ENCODE data around the gene MTHFSD. TPM values are rescaled to one million over a fixed set of nuclear protein-coding genes. Genes with fewer than 3 reads are reported as not detected.

MTHFSD gene
- total and polyA plus RNA-seq, 10 donors, result 9.1 to 32.1 (median 18.0) TPM

- no peaks in the 10 kb centered on the region for H3K9me3 ChIP-seq
- TF ChIP-seq CTCF (IDR thresholded peaks at IDR 0.05 in 8 of 11, conservative IDR thresholded peaks at IDR 0.05 in 3 of 11), result no peak
- no peak for TF ChIP-seq POLR2A (IDR thresholded peaks at IDR 0.05)
- no peak for TF ChIP-seq POLR2AphosphoS5 (IDR thresholded peaks at IDR 0.05)
- DNase-seq, result no peak
- peak overlapping the region; percentile 75 to 92 (median 82) for H3K4me3 ChIP-seq
- H3K27me3 ChIP-seq (replicated peaks in 1 of 7), result peaks cover 0 to 30% (median 0%) of the 10 kb centered on the region in 7 donors
- H3K27ac ChIP-seq, result peak overlapping the region in 6 of 8 donors; percentile 91 to 95 (median 94)
- peaks cover 5 to 34% (median 24%) of the 10 kb centered on the region in 6 donors for H3K4me1 ChIP-seq
- WGBS, 5 donors, result 41 to 62% (median 46%) methylated on average over 16 to 17 of the region's 17 CpGs
- peaks cover 0 to 17% (median 10%) of the 10 kb centered on the region in 6 donors for H3K36me3 ChIP-seq
- intact Hi-C loops (cut with DNase I; ENCODE audit: low total_unique reads), result no loop called here
Observed at GRCh38 chr16:86555704-86556075, 655 bp upstream of the MTHFSD start.

GRCh38 chr16:86554599-86554916 lies 477 bp downstream of the MTHFSD start:
- H3K27ac ChIP-seq, result peak overlapping the region; percentile 85 to 95 (median 93)
- no peak for TF ChIP-seq POLR2A (IDR thresholded peaks at IDR 0.05)
- TF ChIP-seq POLR2AphosphoS5 (IDR thresholded peaks at IDR 0.05), result no peak
- no peak for TF ChIP-seq CTCF (IDR thresholded peaks at IDR 0.05 in 8 of 11, conservative IDR thresholded peaks at IDR 0.05 in 3 of 11)
- 4 to 11% (median 8%) methylated on average over 10 of the region's 10 CpGs for WGBS, 5 donors

GRCh38 chr16:86553356-86553755 lies 1.7 kb downstream of the MTHFSD start:
- peak; percentile 79 for DNase-seq
- intact Hi-C loops (cut with DNase I; ENCODE audit: low total_unique reads), result no loop called here
- H3K4me3 ChIP-seq, result no peak overlapping the region
- H3K27ac ChIP-seq, result no peak overlapping the region
- peaks cover 0 to 41% (median 21%) of the 10 kb centered on the region in 6 donors for H3K36me3 ChIP-seq
- no peak for TF ChIP-seq POLR2AphosphoS5 (IDR thresholded peaks at IDR 0.05)
- no peak for TF ChIP-seq POLR2A (IDR thresholded peaks at IDR 0.05)
- TF ChIP-seq CTCF (IDR thresholded peaks at IDR 0.05 in 8 of 11, conservative IDR thresholded peaks at IDR 0.05 in 3 of 11), result no peak
- WGBS, 5 donors, result 93 to 98% (median 96%) methylated on average over 6 to 22 of the region's 22 CpGs
- peaks cover 5 to 34% (median 24%) of the 10 kb centered on the region in 6 donors for H3K4me1 ChIP-seq
- H3K9me3 ChIP-seq, result no peaks in the 10 kb centered on the region
- H3K27me3 ChIP-seq (replicated peaks in 1 of 7), result peaks cover 0 to 7% (median 0%) of the 10 kb centered on the region in 7 donors

More at GRCh38 chr16:86554599-86554916, 477 bp downstream of the MTHFSD start:
- no peak for DNase-seq
- peaks cover 0 to 29% (median 15%) of the 10 kb centered on the region in 6 donors for H3K36me3 ChIP-seq
- peak overlapping the region; percentile 75 to 92 (median 82) for H3K4me3 ChIP-seq
- H3K9me3 ChIP-seq, result no peaks in the 10 kb centered on the region
- H3K27me3 ChIP-seq (replicated peaks in 1 of 7), result peaks cover 0 to 19% (median 0%) of the 10 kb centered on the region in 7 donors
- peaks cover 5 to 34% (median 24%) of the 10 kb centered on the region in 6 donors for H3K4me1 ChIP-seq
- intact Hi-C loops (cut with DNase I; ENCODE audit: low total_unique reads), result no loop called here

- intact Hi-C loops (cut with DNase I; ENCODE audit: low total_unique reads), result no loop called here
- TF ChIP-seq POLR2AphosphoS5 (IDR thresholded peaks at IDR 0.05) (no peak), POLR2A (IDR thresholded peaks at IDR 0.05) (no peak), CTCF (IDR thresholded peaks at IDR 0.05 in 8 of 11, conservative IDR thresholded peaks at IDR 0.05 in 3 of 11) (no peak)
- no peak overlapping the region for H3K4me3 ChIP-seq
- no peaks in the 10 kb centered on the region for H3K27me3 ChIP-seq (replicated peaks in 1 of 7)
- WGBS, 5 donors, result 90 to 96% (median 95%) methylated on average over 5 of the region's 5 CpGs
- no peak overlapping the region for H3K27ac ChIP-seq
- no peak for DNase-seq
- H3K36me3 ChIP-seq, result peaks cover 0 to 72% (median 50%) of the 10 kb centered on the region in 6 donors
- peaks cover 5 to 25% (median 17%) of the 10 kb centered on the region in 6 donors for H3K4me1 ChIP-seq
- H3K9me3 ChIP-seq, result no peaks in the 10 kb centered on the region
Observed at GRCh38 chr16:86550281-86550680, 4.8 kb downstream of the MTHFSD start.

Measured in spleen (tissue), 11 donors.